Astrocyte of the spinal cord (primary cell): ENCODE data around the gene NPLOC4.
"Not testable (repeated sequence)": the region's sequence is repeated elsewhere in the genome, so short reads cannot be mapped to it uniquely, and the experiment has no call there.

ENCODE experiments used
- DNase-seq: peaks from one replicate; pipeline ENCODE4 v3.0.0; 2011; ENCODE audit warnings: low read depth, low spot score
- H3K4me3 ChIP-seq: 2 replicates; pipeline ENCODE4 v1.5.1; 2011; ENCODE audit warnings: low read depth, mild to moderate bottlenecking, low read length, moderate library complexity
- CTCF ChIP-seq: IDR thresholded peaks from 2 replicates; pipeline ENCODE4 v1.5.1; 2012; ENCODE audit warnings: low read depth, mild to moderate bottlenecking, low read length, inconsistent platforms
- in situ Hi-C: cut with HindIII; loops from 2 replicates; pipeline ENCODE4 v1.10.0; 2017; ENCODE audit warnings: low sequenced_read_pairs

NPLOC4 gene

GRCh38 chr17:81682565-81683207, 45.8 kb upstream of the NPLOC4 start:
- DNase-seq, result peak; percentile 16
- in situ Hi-C loops, result no loop called here
- TF ChIP-seq CTCF, result no peak
- H3K4me3 ChIP-seq, result peak overlapping the region; percentile 94

- TF ChIP-seq CTCF, result no peak
- H3K4me3 ChIP-seq, result no peak overlapping the region
- in situ Hi-C loops, result no loop called here
- no peak for DNase-seq
Measured at GRCh38 chr17:81681672-81682071, 44.8 kb upstream of the NPLOC4 start.

- TF ChIP-seq CTCF, result no peak
Measured at GRCh38 chr17:81680150-81680549, 43.2 kb upstream of the NPLOC4 start.

GRCh38 chr17:81676906-81677305, 40.0 kb upstream of the NPLOC4 start:
- no peak for DNase-seq
- H3K4me3 ChIP-seq, result no peak overlapping the region
- in situ Hi-C loops, result no loop called here
- TF ChIP-seq CTCF, result no peak

More at GRCh38 chr17:81680150-81680549, 43.2 kb upstream of the NPLOC4 start:
- no peak overlapping the region for H3K4me3 ChIP-seq
- no peak for DNase-seq
- in situ Hi-C loops, result no loop called here

GRCh38 chr17:81675515-81676221, 38.8 kb upstream of the NPLOC4 start:
- peak; percentile 14 for DNase-seq

More at GRCh38 chr17:81675515-81676221, 38.8 kb upstream of the NPLOC4 start:
- in situ Hi-C loops, H3K4me3 ChIP-seq: not testable (repeated sequence)
- TF ChIP-seq CTCF, result peak; percentile 55
